Tibial artery (tissue), 4 donors: ENCODE measurements around the gene RPL37A.

Source experiments
- DNase-seq, 2 donors: peaks; one replicate each; pipeline ENCODE4 v3.0.0-alpha.2; 2019
- H3K27ac ChIP-seq, 2 donors: fragments of 200-600 bp; sonication (generic) in 1 of 2; 1 replicate in 1 of 2; 2 replicates in 1 of 2; pipeline ENCODE4 v1.5.1; 2018 to 2019; ENCODE audit warnings: mild to moderate bottlenecking in 1 of 2
- H3K27me3 ChIP-seq, 2 donors: fragments of 200-600 bp; sonication (generic) in 1 of 2; one replicate each; pipeline versions ENCODE4 v1.5.1 to v1.6.0; 2016 to 2019
- H3K36me3 ChIP-seq, 3 donors: fragments of 200-600 bp; sonication (generic) in 2 of 3; one replicate each; pipeline ENCODE4 v1.5.1; 2016 to 2019; ENCODE audit warnings: mild to moderate bottlenecking in 2 of 3
- H3K4me1 ChIP-seq, 4 donors: fragments of 200-600 bp; sonication (generic) in 2 of 4; 1 replicate in 3 of 4; 2 replicates in 1 of 4; pipeline ENCODE4 v1.5.1; 2016 to 2019
- H3K4me3 ChIP-seq, 2 donors: fragments of 200-600 bp; sonication (generic) in 1 of 2; 1 replicate in 1 of 2; 2 replicates in 1 of 2; pipeline ENCODE4 v1.5.1; 2018 to 2019; ENCODE audit warnings: mild to moderate bottlenecking in 2 of 2
- H3K9me3 ChIP-seq, 3 donors: fragments of 200-600 bp; sonication (generic) in 1 of 3; one replicate each; pipeline ENCODE4 v1.5.1; 2016 to 2019
- intact Hi-C: fragments of 100-400 bp; cut with DNase I; formaldehyde crosslinking; loops from one replicate; pipeline ENCODE4 v1.15.0; 2023; ENCODE audit warnings: low total_unique reads
- TF ChIP-seq, protein P1 (sequence below), 2 experiments: fragments of 200-600 bp in 1 of 2; fragments of 450-650 bp in 1 of 2; IDR thresholded peaks; one replicate each; pipeline ENCODE4 v1.5.1; 2017 to 2019; ENCODE audit warnings: antibody characterized with exemption in 2 of 2, mild to moderate bottlenecking in 1 of 2, moderate library complexity in 1 of 2

Gene RPL37A

DNA sequence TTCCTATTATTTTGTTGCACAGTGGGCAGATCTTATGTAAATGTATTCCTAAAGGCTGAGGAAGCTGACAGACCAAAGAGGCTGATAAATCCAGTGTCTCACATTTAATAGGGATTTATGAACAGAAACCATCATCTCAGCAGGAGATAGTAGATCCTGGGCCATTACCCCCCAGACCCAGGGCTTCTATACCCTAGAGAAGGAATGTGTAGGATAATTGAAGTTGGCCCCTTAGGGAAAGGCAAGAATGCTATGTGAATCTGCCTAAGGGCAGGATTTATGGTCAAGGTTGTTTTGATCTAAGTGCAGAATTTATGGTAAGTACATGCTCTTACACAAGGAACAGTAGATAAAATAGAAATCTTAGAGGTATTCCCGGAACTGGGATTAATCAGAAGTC, 29.0 kb downstream of the RPL37A start:
- H3K36me3 ChIP-seq: no peaks in the 10 kb centered on the region
- TF ChIP-seq, protein P1, sequence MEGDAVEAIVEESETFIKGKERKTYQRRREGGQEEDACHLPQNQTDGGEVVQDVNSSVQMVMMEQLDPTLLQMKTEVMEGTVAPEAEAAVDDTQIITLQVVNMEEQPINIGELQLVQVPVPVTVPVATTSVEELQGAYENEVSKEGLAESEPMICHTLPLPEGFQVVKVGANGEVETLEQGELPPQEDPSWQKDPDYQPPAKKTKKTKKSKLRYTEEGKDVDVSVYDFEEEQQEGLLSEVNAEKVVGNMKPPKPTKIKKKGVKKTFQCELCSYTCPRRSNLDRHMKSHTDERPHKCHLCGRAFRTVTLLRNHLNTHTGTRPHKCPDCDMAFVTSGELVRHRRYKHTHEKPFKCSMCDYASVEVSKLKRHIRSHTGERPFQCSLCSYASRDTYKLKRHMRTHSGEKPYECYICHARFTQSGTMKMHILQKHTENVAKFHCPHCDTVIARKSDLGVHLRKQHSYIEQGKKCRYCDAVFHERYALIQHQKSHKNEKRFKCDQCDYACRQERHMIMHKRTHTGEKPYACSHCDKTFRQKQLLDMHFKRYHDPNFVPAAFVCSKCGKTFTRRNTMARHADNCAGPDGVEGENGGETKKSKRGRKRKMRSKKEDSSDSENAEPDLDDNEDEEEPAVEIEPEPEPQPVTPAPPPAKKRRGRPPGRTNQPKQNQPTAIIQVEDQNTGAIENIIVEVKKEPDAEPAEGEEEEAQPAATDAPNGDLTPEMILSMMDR (IDR thresholded peaks at IDR 0.05): no peak
- H3K4me1 ChIP-seq: peaks cover 0 to 31% (median 16%) of the 10 kb centered on the region in 4 donors
- no peaks in the 10 kb centered on the region for H3K9me3 ChIP-seq
- intact Hi-C loops: no loop called here
- no peak for DNase-seq
- no peak overlapping the region for H3K4me3 ChIP-seq
- H3K27ac ChIP-seq: peak overlapping the region in 1 of 2 donors; percentile 74
- H3K27me3 ChIP-seq: no peaks in the 10 kb centered on the region

GRCh38 chr2:216532562-216532961, 33.9 kb downstream of the RPL37A start:
- Histone ChIP-seq H3K27me3 (no peaks in the 10 kb centered on the region), H3K4me3 (no peak overlapping the region), H3K36me3 (no peaks in the 10 kb centered on the region), H3K9me3 (no peaks in the 10 kb centered on the region), H3K4me1 (peaks cover 6 to 54% (median 22%) of the 10 kb centered on the region in 4 donors), H3K27ac (peak overlapping the region in 1 of 2 donors; percentile 79)
- intact Hi-C loops: no loop called here
- no peak for DNase-seq
- TF ChIP-seq, protein P1 (IDR thresholded peaks at IDR 0.05): no peak

GRCh38 chr2:216533609-216534008, 35.0 kb downstream of the RPL37A start:
- Histone ChIP-seq H3K27me3 (no peaks in the 10 kb centered on the region), H3K9me3 (no peaks in the 10 kb centered on the region), H3K36me3 (no peaks in the 10 kb centered on the region), H3K4me3 (no peak overlapping the region), H3K27ac (peak overlapping the region; percentile 74 to 79), H3K4me1 (peaks cover 6 to 54% (median 22%) of the 10 kb centered on the region in 4 donors)
- TF ChIP-seq, protein P1 (IDR thresholded peaks at IDR 0.05): no peak
- DNase-seq: no peak
- intact Hi-C loops: no loop called here

- no peaks in the 10 kb centered on the region for H3K9me3 ChIP-seq
- H3K27me3 ChIP-seq: no peaks in the 10 kb centered on the region
- H3K4me1 ChIP-seq: peaks cover 6 to 60% (median 26%) of the 10 kb centered on the region in 4 donors
- peak overlapping the region; percentile 74 to 79 for H3K27ac ChIP-seq
- H3K36me3 ChIP-seq: no peaks in the 10 kb centered on the region
- intact Hi-C loops: no loop called here
- no peak for DNase-seq
- TF ChIP-seq, protein P1 (IDR thresholded peaks at IDR 0.05): no peak
- H3K4me3 ChIP-seq: no peak overlapping the region
Measured at GRCh38 chr2:216534809-216535208, 36.2 kb downstream of the RPL37A start.

GRCh38 chr2:216535454-216535995, 36.9 kb downstream of the RPL37A start:
- no peak overlapping the region for H3K4me3 ChIP-seq
- no peaks in the 10 kb centered on the region for H3K36me3 ChIP-seq
- H3K27me3 ChIP-seq: no peaks in the 10 kb centered on the region
- TF ChIP-seq, protein P1 (IDR thresholded peaks at IDR 0.05): no peak
- peak; percentile 69 to 86 for DNase-seq
- H3K9me3 ChIP-seq: no peaks in the 10 kb centered on the region
- intact Hi-C loops: no loop called here
- peaks cover 6 to 67% (median 33%) of the 10 kb centered on the region in 4 donors for H3K4me1 ChIP-seq
- peak overlapping the region; percentile 74 to 79 for H3K27ac ChIP-seq
